Testis (tissue), 2 donors: ENCODE data around the gene TBC1D5.

ENCODE experiments used
- CTCF ChIP-seq, 3 experiments: fragments of 450-650 bp in 2 of 3; fragments of 200-600 bp in 1 of 3; sonication (generic) in 1 of 3; IDR thresholded peaks; one replicate each; pipeline ENCODE4 v1.5.1; 2016 to 2019; ENCODE audit warnings: antibody characterized with exemption in 3 of 3, mild to moderate bottlenecking in 2 of 3, moderate library complexity in 1 of 3
- POLR2A ChIP-seq: fragments of 450-650 bp; IDR thresholded peaks from one replicate; pipeline ENCODE4 v1.6.1; 2017; ENCODE audit warnings: antibody characterized with exemption, mild to moderate bottlenecking, moderate library complexity

- TF ChIP-seq POLR2A (no peak), CTCF (IDR thresholded peaks at IDR 0.05) (no peak)
These were observed 412.5 kb downstream of the TBC1D5 start for GRCh38 chr3:17329927-17330326.
